Astrocyte of the cerebellum (primary cell): Measurements from ENCODE around the gene C1QBP.

Experiments
- DNase-seq: peaks from one replicate; pipeline ENCODE4 v3.0.0-alpha.2; 2011; ENCODE audit warnings: low read depth
- H3K4me3 ChIP-seq: 2 replicates; pipeline ENCODE4 v1.5.1; 2011; ENCODE audit warnings: mild to moderate bottlenecking, low read depth, low read length, moderate library complexity
- CTCF ChIP-seq: IDR thresholded peaks from 2 replicates; pipeline ENCODE4 v1.5.1; 2012; ENCODE audit warnings: low read length, low read depth, moderate library complexity, mild to moderate bottlenecking; ENCODE audit errors: missing control alignments
- in situ Hi-C: cut with HindIII; loops from 2 replicates; pipeline ENCODE4 v1.10.0; 2017; ENCODE audit warnings: low sequenced_read_pairs

Gene C1QBP

GRCh38 chr17:5410594-5411272, 28.2 kb downstream of the C1QBP start:
- no peak for DNase-seq
- no peak for TF ChIP-seq CTCF
- in situ Hi-C loops = loop anchor here (5.0 kb wide), 1 partner anchor 48 kb away; no protein-coding TSS in a partner anchor

GRCh38 chr17:5408186-5408585, 30.8 kb downstream of the C1QBP start:
- no peak for TF ChIP-seq CTCF
- H3K4me3 ChIP-seq = no peak overlapping the region
- in situ Hi-C loops = no loop called here
- DNase-seq = no peak

More at GRCh38 chr17:5410594-5411272, 28.2 kb downstream of the C1QBP start:
- H3K4me3 ChIP-seq = no peak overlapping the region

- no peak for TF ChIP-seq CTCF
- H3K4me3 ChIP-seq = no peak overlapping the region
- DNase-seq = no peak
- in situ Hi-C loops = no loop called here
Observed at GRCh38 chr17:5405400-5405799, 33.6 kb downstream of the C1QBP start.

- DNase-seq = no peak
- H3K4me3 ChIP-seq = no peak overlapping the region
- TF ChIP-seq CTCF = no peak
- in situ Hi-C loops = no loop called here
Observed at GRCh38 chr17:5399767-5400166, 39.2 kb downstream of the C1QBP start.

- no peak for DNase-seq
- in situ Hi-C loops = no loop called here
- no peak for TF ChIP-seq CTCF
- H3K4me3 ChIP-seq = no peak overlapping the region
Observed at GRCh38 chr17:5396612-5397011, 42.3 kb downstream of the C1QBP start.

GRCh38 chr17:5391678-5392077, 47.3 kb downstream of the C1QBP start:
- no peak for DNase-seq
- no peak overlapping the region for H3K4me3 ChIP-seq
- in situ Hi-C loops = no loop called here
- TF ChIP-seq CTCF = no peak
